T-helper 22 cell (primary cell): Measurements from ENCODE around the gene MTA2.

Source experiments
- DNase-seq: peaks from one replicate; pipeline ENCODE4 v3.0.0-alpha.2; 2020; ENCODE audit warnings: low read depth

The MTA2 gene

DNA sequence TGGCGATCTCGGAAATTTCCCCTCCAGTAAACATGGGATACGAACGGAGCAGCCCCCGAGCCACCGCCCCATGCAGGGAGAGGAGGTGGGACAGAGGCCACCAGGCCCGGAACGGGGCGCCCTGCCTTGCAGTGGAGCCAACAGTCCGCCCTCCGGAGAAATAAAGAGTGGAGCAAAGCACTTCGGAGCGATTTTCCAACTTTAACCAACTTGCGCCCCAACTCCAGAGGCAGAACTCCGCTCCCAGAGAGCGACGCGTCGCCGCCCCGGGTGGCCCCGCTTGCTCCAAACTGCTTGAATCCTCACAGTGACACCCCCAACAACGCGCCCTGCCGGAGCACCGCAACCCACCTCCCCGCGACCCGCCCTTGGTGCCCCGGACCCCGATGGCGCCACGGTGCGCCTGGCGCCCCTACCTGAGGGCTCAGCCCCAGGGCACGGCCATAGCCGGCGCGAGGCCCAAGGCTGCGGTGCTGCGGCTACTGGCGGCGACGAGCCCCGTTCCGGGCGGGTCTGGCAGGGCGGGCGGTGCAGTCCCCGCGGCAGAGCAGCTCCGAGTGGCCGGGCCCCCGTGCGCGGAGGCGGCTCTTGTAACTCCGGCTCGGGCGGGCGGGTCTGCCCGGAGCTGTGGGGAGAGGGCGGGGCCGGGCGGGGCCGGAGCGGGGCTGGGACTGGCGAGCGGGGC lies 55.3 kb downstream of the MTA2 start, which contains the start of gene AHNAK:
AHNAK (minus strand) TSS at position 563 of the 685 bp plus-strand sequence. CDS start 10,708 bp downstream, outside the sequence.
- DNase-seq: peak; percentile 58

GRCh38 chr11:62545437-62546243 lies 56.0 kb downstream of the MTA2 start:
- peak; percentile 73 for DNase-seq

DNA sequence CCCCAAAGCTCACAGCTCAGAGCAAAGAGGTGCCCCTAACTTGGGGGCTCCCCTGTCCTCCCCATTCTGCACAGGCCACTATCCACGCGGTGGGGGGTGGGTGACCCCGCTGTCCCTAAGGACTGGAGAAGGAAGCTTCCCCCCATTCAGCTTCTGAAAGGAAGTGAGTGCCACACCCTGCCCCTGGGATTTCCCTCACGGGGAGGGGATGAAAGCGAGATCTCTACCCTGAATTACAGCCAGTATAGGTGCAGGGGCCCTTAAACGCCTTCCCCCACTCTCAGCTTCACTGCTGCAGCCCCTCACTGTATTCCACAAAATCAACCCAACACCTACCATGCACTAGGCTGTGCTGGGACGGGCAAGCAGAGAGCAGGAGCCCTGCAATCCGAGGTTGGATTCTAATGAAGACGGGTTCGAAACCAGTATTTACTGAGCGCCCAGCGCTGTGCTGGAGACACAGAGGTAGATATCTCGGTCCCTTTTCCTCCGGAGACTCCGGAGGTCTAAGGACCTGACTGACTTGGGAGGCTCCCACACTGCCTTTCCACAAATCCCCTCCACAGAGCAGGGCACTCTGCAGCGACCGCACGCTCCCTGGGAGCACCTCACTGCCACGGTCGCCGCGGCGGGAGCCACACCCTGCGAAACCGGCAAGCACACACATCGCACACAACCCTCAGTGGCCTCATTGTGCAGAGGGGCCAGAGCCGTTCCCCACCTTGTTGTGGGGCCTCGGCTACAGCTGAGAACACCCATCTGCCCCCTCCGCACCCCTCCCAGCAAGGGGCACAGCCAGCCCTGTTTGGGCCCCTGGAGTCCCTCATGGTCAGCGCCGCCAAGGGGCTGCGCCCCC lies 56.9 kb downstream of the MTA2 start:
- DNase-seq: no peak

DNA sequence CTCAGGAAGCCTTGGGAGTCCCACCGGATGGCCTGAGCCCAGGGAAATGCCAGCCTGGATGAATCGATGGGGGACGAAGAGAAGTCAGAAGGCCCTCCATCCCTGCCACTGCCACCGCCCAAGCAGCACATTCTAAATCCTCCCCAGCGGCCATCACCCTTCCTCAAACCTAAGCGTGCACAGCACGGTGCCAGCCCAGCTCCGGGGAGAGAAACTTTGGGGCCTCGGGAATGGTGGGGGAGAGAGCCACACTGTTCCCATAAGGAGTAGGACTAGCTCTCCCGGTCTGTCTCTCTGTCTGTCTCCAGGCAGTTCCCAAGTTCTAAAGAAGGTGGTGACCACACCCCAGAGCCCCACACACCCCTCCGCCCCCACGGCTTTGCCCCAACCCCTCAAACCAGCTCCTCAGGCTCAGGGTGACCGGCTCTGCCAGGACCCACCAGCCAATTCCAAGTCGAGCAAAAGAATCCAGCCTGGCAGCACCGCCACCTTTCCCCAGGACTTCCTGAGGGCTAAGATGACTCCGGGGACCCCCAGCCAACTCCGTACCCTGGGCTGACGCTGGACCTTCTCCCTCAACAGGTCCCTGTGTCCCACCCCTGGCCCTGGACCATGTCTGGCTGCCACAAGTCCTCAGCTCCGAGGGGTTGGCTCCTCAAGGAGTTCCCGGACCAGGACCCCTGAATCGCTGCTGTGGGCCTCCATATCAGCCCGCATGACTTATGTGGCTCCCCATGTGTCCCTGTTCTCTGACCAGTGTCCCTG lies 57.8 kb downstream of the MTA2 start:
- no peak for DNase-seq
